Amniotic epithelial cell (primary cell): ENCODE results near the gene DENND2D.
A peak's percentile ranks its signal among the peaks of the same experiment; 100 is the strongest.

Source experiments
- DNase-seq: peaks from one replicate; pipeline ENCODE4 v3.0.0-alpha.2; 2010; ENCODE audit warnings: low read depth

Gene DENND2D

DNA sequence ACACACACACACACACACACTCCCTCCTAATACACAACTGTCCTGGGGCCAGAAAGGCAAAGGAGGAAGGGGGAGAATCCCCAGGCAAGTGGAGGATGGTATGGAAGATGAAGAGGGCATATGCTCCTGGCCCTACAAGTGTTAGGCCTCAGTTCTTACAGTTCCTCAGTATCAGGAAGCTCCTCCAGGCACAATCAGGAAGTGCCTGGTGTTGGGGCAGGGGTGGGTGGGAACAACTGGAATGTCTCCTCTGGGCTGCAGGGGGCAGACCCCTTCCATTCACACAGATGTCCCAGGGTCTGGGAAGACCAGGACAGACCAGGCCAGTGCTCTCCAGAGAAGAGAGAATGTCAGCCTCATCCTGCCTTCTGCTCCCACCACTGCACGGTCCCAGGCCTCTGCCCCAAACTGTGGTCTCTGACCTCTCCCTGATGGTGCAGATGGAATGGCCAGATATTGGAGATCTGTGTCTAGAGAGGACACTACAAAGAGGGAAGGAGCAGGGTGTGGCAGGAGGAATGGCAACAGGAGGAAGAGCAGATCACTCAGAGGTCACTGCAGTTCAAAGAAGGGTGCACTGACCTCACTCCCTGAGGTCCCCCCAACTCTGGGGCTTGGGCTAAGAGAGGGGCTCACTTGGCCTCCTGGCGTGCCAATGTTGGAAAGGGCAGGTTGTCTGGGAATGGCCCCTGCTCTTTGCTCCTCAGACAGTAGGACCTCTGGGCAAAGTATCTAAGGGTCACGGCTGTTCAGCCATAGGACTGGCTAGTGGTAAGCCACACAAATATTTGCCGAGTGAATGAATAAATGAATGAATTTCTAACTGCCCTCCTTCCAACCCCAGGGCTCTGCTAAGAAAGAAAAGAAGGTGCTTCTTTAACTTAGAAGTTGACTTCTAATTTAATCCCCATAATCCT lies 2.5 kb upstream of the DENND2D start:
- no peak for DNase-seq

GRCh38 chr1:111202366-111202706 lies 1.9 kb upstream of the DENND2D start:
- DNase-seq, result no peak

DNA sequence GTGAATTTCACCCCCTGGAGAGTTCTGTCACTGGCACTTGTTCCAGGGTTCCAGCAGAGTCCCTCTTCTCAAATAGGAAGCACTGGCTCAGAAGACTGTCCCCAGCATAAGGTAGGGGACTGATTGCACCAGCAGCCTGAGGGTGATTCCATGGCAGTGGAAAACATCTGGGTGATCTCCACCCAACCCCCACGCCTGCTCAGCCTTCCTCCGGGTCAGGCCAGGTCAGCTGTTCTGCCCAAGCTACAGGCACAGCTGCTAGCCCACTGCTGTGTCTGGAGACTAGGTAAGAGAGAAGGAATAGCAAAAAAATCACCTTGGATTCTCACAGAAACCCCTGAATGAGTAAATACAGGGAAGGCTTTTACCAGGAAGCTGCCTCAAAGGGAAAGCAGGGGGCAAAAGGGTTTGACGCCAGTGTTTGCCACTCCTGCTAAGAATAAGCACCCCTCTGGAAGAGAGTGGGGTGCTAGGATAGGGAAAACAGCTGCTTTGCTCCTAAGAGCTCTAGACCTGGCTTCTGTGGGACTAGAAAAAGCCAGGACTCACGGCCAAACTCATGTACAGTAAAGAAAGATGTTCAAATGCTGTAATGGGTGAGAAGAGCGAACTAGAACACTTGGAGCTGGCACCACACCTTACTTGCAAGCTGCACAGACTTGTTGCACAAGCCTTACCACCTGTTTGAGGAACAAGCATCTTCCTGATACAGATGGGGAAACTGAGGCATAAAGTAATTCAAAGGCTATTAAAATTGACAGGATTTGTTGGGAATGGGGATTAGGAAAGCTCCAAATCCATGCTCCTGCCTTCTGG lies 1.0 kb upstream of the DENND2D start:
- DNase-seq, result no peak

GRCh38 chr1:111200802-111201161 lies 336 bp upstream of the DENND2D start:
- DNase-seq, result no peak

DNA sequence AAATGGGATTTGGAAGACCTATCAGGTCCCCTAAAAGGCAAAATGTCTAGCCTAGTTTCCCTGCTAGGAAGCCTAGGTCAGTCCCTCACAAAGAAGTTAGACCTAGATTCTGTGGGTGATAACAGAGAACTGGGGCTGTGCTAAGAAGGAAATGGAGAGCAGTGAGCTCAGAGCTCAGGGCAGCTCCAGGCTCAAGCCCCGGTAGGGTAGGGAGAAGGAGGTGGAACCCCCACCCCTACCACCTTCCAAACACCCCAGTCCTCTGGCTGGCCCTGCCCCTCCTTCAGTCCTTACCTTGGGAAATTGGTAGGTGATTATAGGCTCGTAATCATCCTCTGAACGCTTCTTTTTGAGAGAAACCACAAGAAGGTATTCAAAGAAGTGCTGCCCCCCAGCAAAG lies 1.1 kb downstream of the DENND2D start:
- DNase-seq, result no peak

- DNase-seq, result no peak
Measured at GRCh38 chr1:111198836-111199235, 1.6 kb downstream of the DENND2D start.

GRCh38 chr1:111197598-111198284 lies 2.7 kb downstream of the DENND2D start:
- no peak for DNase-seq

GRCh38 chr1:111196213-111196612 lies 4.2 kb downstream of the DENND2D start:
- DNase-seq, result no peak

- no peak for DNase-seq
Measured at GRCh38 chr1:111195002-111195684, 5.3 kb downstream of the DENND2D start.

DNA sequence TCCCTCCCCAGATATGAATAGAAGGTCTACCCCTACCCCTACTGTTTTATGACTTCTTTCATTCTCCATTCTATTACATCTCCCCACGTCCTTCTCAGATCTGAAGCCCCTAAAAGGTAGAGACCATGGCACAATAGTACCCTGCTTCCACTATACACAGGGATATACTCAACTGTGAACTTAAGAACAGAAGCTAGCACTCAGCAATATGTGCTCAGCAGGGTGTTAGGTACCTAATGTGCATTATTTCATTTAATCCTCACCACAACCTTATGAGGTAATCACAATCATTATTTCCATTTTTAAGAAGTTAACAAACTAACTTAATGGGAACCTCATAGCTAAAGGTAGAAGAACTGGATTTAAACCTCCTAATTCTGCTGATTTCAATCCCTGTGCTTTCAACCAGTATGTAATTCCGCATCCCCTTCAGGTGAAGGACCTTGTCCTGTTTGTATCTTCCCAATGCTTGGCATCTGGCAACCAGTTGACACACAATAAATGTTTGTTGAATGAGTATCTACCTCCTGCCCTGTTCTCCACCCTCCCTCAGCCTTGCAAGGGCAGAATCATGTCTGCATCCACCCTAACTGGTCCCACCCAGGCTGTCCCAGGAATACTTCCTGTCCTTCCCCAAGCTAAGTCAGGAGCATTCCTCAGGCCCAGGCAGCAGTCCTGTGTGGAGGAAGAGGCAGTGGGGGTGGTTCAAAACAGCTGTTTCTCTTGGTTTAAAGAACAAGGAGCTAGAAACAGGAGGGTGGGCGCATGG lies 6.5 kb downstream of the DENND2D start:
- no peak for DNase-seq

GRCh38 chr1:111192658-111193519 lies 7.6 kb downstream of the DENND2D start:
- no peak for DNase-seq

GRCh38 chr1:111192074-111192473 lies 8.4 kb downstream of the DENND2D start:
- DNase-seq, result no peak

- peak; percentile 39 for DNase-seq
Measured at GRCh38 chr1:111191496-111191895, 8.9 kb downstream of the DENND2D start.

GRCh38 chr1:111190931-111191451 lies 9.5 kb downstream of the DENND2D start:
- peak; percentile 52 for DNase-seq

DNA sequence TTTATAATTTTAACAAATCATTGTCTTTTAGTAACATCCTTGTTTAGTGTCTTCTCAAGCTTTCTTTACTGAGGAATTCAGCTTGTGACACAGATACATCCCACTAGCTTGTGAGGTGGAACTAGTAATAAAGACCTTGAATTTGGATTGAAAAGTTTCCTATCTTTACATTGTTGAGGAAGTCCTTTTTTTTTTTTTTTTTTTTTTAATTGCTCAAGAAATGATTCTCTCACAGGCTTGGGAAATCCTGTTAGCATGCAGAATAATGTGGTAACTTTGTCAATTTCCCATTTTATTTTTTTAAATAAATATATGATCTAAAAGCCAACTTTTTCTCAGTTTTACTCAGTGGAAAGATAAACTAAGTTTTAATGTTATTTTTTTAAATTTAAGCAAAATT lies 15.8 kb downstream of the DENND2D start:
- no peak for DNase-seq

DNA sequence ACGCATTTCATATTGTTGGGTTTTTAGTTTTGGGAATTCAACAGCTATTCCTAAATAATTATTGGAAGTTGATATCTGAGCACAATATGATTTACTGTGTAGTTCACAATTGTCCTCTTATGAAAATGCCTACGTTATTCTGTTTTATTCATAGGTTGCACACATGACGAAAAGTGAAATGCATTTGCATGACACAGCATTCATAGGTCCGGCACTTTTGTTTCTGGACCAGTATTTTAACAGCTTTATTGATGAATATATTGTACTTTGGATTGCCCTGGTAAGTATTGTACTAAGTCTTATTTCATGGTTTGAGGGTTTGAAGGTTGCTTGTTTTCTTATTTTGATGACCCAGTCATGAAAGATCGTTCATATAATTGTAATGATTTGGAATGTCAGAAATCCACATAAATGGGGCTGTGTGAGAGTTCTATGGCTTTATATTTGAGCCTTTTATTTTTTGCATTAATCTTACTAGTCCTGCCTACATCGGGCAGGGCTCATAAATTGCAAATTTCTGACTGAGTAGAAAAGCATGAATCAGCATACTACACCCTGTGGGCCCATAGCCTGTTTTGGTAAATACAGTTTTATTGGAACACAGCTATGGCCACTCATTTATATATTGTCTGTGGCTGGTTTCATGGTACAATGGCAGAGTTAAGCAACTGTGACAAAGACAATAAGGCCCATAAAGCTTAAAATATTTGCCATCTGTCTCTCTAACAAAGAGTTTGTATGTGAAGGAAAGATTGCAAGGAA lies 17.0 kb downstream of the DENND2D start:
- DNase-seq, result no peak

DNA sequence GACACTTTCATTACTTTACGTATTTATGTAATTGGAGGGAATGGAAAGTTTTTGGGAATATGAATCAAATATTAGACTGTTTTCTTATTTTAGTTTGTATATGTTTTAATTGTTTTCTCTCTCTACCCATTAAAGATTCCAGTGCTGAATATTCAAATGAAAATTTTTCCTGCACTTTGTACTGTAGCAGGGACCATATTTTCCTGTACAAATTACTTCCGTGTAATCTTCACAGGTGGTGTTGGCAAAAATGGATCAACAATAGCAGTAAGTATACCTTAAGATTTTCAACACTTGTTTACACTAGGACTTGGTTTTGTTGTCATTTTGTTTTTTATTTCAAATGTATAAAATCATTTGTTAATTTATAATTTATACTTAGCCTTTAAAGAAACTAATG lies 18.4 kb downstream of the DENND2D start:
- DNase-seq, result no peak

DNA sequence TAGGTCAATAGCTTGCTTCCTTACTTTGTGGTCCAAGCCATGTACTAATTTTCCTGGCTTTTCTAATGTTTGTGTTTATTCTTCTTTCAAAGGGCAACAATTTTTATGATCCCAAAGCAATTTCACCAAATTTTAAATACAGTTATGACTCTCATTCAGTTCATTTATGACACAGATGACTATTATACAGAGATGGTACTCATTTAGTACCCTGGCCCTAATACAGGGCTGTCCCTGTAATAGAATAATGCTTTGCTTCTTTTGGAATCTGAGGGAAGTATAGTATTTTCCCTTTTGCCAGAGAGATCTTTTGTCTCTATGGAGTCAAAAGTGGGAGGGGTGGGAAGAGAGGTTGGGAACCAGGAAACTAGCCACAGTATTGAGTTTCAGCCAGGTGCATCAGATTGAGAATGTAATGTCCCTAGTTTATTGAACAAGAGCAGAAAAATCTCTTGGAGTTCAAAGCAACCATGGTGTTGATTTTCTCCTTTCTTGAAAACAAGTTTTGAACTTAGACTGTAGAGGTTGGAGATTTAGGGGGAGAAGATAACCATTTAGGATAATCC lies 20.4 kb downstream of the DENND2D start:
- no peak for DNase-seq

GRCh38 chr1:111176678-111177077 lies 23.8 kb downstream of the DENND2D start:
- DNase-seq, result no peak
